H9 (cell line): ENCODE results near the gene KLHL3. TPM values are rescaled to one million over a fixed set of nuclear protein-coding genes. Genes with fewer than 3 reads are reported as not detected.

ENCODE experiments used
- DNase-seq: peaks from one replicate; pipeline ENCODE4 v3.0.0-alpha.2; 2017
- H2AFZ ChIP-seq: one replicate; pipeline ENCODE4 v1.6.1; 2013; ENCODE audit warnings: mild to moderate bottlenecking, low read length, control low read depth, moderate library complexity
- H2AK5ac ChIP-seq: 2 replicates; pipeline ENCODE4 v1.6.1; 2013; ENCODE audit warnings: low read length, control low read depth, mixed read lengths; ENCODE audit not compliant: insufficient read length
- H2BK120ac ChIP-seq: one replicate; pipeline ENCODE4 v1.6.1; 2013; ENCODE audit warnings: low read depth, mild to moderate bottlenecking, low read length, control low read depth, inconsistent platforms; ENCODE audit not compliant: poor library complexity, severe bottlenecking
- H2BK12ac ChIP-seq: 2 replicates; pipeline ENCODE4 v1.6.1; 2013; ENCODE audit warnings: low read length, control low read depth, mixed read lengths, low read depth; ENCODE audit not compliant: insufficient read length
- H2BK15ac ChIP-seq: 2 replicates; pipeline ENCODE4 v1.6.1; 2013; ENCODE audit warnings: low read depth, low read length, control low read depth
- H2BK20ac ChIP-seq: one replicate; pipeline ENCODE4 v1.6.1; 2013; ENCODE audit warnings: low read depth, mild to moderate bottlenecking, low read length, control low read depth, inconsistent platforms; ENCODE audit not compliant: poor library complexity, severe bottlenecking
- H2BK5ac ChIP-seq: 2 replicates; pipeline ENCODE4 v1.6.1; 2013; ENCODE audit warnings: low read length, control low read depth, mixed read lengths; ENCODE audit not compliant: insufficient read length
- H3K14ac ChIP-seq: 2 replicates; pipeline ENCODE4 v1.6.1; 2013; ENCODE audit warnings: low read length, control low read depth; ENCODE audit not compliant: insufficient read depth
- H3K18ac ChIP-seq: 2 replicates; pipeline ENCODE4 v1.6.1; 2013; ENCODE audit warnings: low read depth, mild to moderate bottlenecking, mixed read lengths, low read length, control low read depth; ENCODE audit not compliant: insufficient read length
- H3K23ac ChIP-seq: 2 replicates; pipeline ENCODE4 v1.6.1; 2013; ENCODE audit warnings: low read length, control low read depth, mixed read lengths, low read depth; ENCODE audit not compliant: insufficient read length
- H3K23me2 ChIP-seq: 2 replicates; pipeline ENCODE4 v1.6.1; 2013; ENCODE audit warnings: low read depth, mild to moderate bottlenecking, mixed read lengths, low read length, control low read depth; ENCODE audit not compliant: insufficient read length, poor library complexity, severe bottlenecking
- H3K27ac ChIP-seq: 2 replicates; pipeline ENCODE4 v1.5.1; 2013; ENCODE audit warnings: low read length, control low read depth, mixed read lengths, low read depth; ENCODE audit not compliant: insufficient read length
- H3K27me3 ChIP-seq: 2 replicates; pipeline ENCODE4 v1.6.1; 2013; ENCODE audit warnings: low read length, control low read depth, inconsistent platforms; ENCODE audit not compliant: insufficient read depth
- H3K4ac ChIP-seq: 2 replicates; pipeline ENCODE4 v1.6.1; 2013; ENCODE audit warnings: low read depth, mild to moderate bottlenecking, control low read depth, inconsistent platforms, low read length, moderate library complexity
- H3K4me1 ChIP-seq: 2 replicates; pipeline ENCODE4 v1.6.1; 2013; ENCODE audit warnings: low read length, control low read depth, inconsistent platforms; ENCODE audit not compliant: insufficient read depth
- H3K4me2 ChIP-seq: 2 replicates; pipeline ENCODE4 v1.6.1; 2013; ENCODE audit warnings: low read length, control low read depth, mixed read lengths; ENCODE audit not compliant: insufficient read length, insufficient read depth
- H3K56ac ChIP-seq: 2 replicates; pipeline ENCODE4 v1.6.1; 2013; ENCODE audit warnings: low read depth, mild to moderate bottlenecking, mixed read lengths, low read length, control low read depth; ENCODE audit not compliant: insufficient read length
- H3K79me1 ChIP-seq: 2 replicates; pipeline ENCODE4 v1.6.1; 2013; ENCODE audit warnings: low read depth, mild to moderate bottlenecking, moderate library complexity, low read length, control low read depth, inconsistent platforms; ENCODE audit not compliant: insufficient read depth, poor library complexity, severe bottlenecking
- H3K79me2 ChIP-seq: 2 replicates; pipeline ENCODE4 v1.6.1; 2013; ENCODE audit warnings: low read length, control low read depth, inconsistent platforms; ENCODE audit not compliant: insufficient read depth
- H3K9ac ChIP-seq: 2 replicates; pipeline ENCODE4 v1.6.1; 2013; ENCODE audit warnings: low read length, control low read depth, mixed read lengths; ENCODE audit not compliant: insufficient read length; ENCODE audit errors: extremely low read depth
- H3K9me3 ChIP-seq: one replicate; pipeline ENCODE4 v1.6.1; 2013; ENCODE audit warnings: low read depth, low read length, inconsistent platforms; ENCODE audit not compliant: control insufficient read depth
- H3T11ph ChIP-seq: one replicate; pipeline ENCODE4 v1.6.1; 2013; ENCODE audit warnings: mild to moderate bottlenecking, low read length, control low read depth, inconsistent platforms
- H4K20me1 ChIP-seq: one replicate; pipeline ENCODE4 v1.6.1; 2013; ENCODE audit not compliant: control insufficient read depth, insufficient read length, insufficient read depth
- H4K5ac ChIP-seq: 2 replicates; pipeline ENCODE4 v1.6.1; 2013; ENCODE audit warnings: low read depth, mild to moderate bottlenecking, mixed read lengths, low read length, control low read depth; ENCODE audit not compliant: insufficient read length
- H4K8ac ChIP-seq: replicated peaks from 2 replicates; pipeline ENCODE4 v1.6.1; 2013; ENCODE audit warnings: low read length, control low read depth, mixed read lengths, low read depth; ENCODE audit not compliant: insufficient read length
- H4K91ac ChIP-seq: 2 replicates; pipeline ENCODE4 v1.6.1; 2013; ENCODE audit warnings: low read depth, mild to moderate bottlenecking, moderate library complexity, mixed read lengths, low read length, control low read depth; ENCODE audit not compliant: insufficient read length
- H3K27ac Mint-ChIP-seq, 3 experiments: 2 replicates in 2 of 3; 3 replicates in 1 of 3; pipeline ENCODE4 v1.8.0; 2020 to 2021; ENCODE audit warnings: mixed read lengths in 3 of 3, mild to moderate bottlenecking in 1 of 3, moderate library complexity in 1 of 3
- H3K27me3 Mint-ChIP-seq: 2 replicates; pipeline ENCODE4 v1.8.0; 2021; ENCODE audit warnings: low read depth, mild to moderate bottlenecking, moderate library complexity, mixed read lengths
- H3K36me3 Mint-ChIP-seq, 3 experiments: 2 replicates in 2 of 3; 3 replicates in 1 of 3; pipeline ENCODE4 v1.8.0; 2020 to 2021; ENCODE audit warnings: low read depth in 3 of 3, mixed read lengths in 3 of 3; ENCODE audit not compliant: insufficient read depth in 1 of 3
- H3K4me1 Mint-ChIP-seq, 2 experiments: 2 replicates each; pipeline ENCODE4 v1.8.0; 2020; ENCODE audit warnings: mixed read lengths in 2 of 2
- H3K4me3 Mint-ChIP-seq, 2 experiments: 2 replicates in 1 of 2; 3 replicates in 1 of 2; pipeline ENCODE4 v1.8.0; 2020 to 2021; ENCODE audit warnings: mild to moderate bottlenecking in 2 of 2, mixed read lengths in 2 of 2, moderate library complexity in 1 of 2
- H3K9me3 Mint-ChIP-seq, 2 experiments: 2 replicates in 1 of 2; 3 replicates in 1 of 2; pipeline ENCODE4 v1.8.0; 2020; ENCODE audit warnings: mild to moderate bottlenecking in 2 of 2, mixed read lengths in 2 of 2, moderate library complexity in 1 of 2
- WGBS: extraction: QIAGEN DNeasy Blood & Tissue Kit; methylation state at CpG from one replicate; pipeline ENCODE4 v1.1.7; 2013; ENCODE audit warnings: missing lambda C conversion rate, low lambda C conversion rate, mixed read lengths; ENCODE audit not compliant: insufficient read length; ENCODE audit errors: extremely low coverage; 5-methylcytosine and 5-hydroxymethylcytosine counted together
- total RNA-seq: library from RNA; stranded (reverse); gene quantifications from 2 replicates; pipeline ENCODE4 v1.2.1, GENCODE V29; 2021
- TF ChIP-seq, protein P1 (sequence below): fragments of 200-600 bp; sonication (generic); conservative IDR thresholded peaks from 3 replicates; pipeline ENCODE4 v1.8.0; 2021; ENCODE audit warnings: antibody characterized with exemption, mild to moderate bottlenecking

Gene KLHL3
- total RNA-seq, 1 experiment from 2014 or later = 12.8 TPM

DNA sequence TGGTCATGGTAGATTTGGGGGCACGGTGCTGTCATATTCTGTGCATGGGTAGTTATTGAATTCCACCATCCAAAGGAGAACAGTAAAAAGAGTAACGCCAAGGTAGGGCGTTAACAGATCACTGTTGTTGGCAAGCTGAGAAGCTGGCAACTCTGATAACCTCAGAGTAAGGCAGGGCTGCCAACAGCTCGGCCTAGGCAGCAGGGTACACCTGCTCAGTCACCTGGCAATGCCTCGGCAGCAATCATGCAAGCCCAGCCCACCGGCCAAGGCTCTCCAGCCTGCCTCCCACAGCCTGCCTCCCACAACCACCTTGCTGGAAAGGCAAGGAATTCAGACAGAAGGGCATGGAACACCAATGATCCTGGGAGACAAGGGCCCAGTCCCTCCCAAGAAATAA, 63.9 kb downstream of the KLHL3 start:
- no peak for DNase-seq
- no peak overlapping the region for H3K27ac Mint-ChIP-seq
- Histone ChIP-seq H3K23ac (no peak overlapping the region), H3K27ac (no peak overlapping the region), H2AFZ (no peak overlapping the region), H3T11ph (no peak overlapping the region), H2BK15ac (no peak overlapping the region), H3K4ac (no peak overlapping the region), H3K27me3 (no peaks in the 10 kb centered on the region), H4K8ac (no peak overlapping the region), H2BK12ac (no peak overlapping the region), H2AK5ac (no peak overlapping the region), H3K56ac (no peak overlapping the region), H2BK20ac (no peak overlapping the region), H2BK120ac (no peak overlapping the region), H3K79me1 (no peaks in the 10 kb centered on the region), H3K9ac (no peak overlapping the region), H4K5ac (no peak overlapping the region), H3K9me3 (no peaks in the 10 kb centered on the region), H2BK5ac (no peak overlapping the region), H3K18ac (no peak overlapping the region), H3K23me2 (no peaks in the 10 kb centered on the region), H4K20me1 (no peaks in the 10 kb centered on the region), H4K91ac (no peak overlapping the region), H3K4me2 (no peak overlapping the region), H3K79me2 (no peaks in the 10 kb centered on the region), H3K14ac (no peak overlapping the region), H3K4me1 (no peaks in the 10 kb centered on the region)
- no peaks in the 10 kb centered on the region for H3K27me3 Mint-ChIP-seq
- no CpG with 5 or more reads among the region's 6 CpGs for whole genome bisulfite sequencing
- TF ChIP-seq, protein P1, sequence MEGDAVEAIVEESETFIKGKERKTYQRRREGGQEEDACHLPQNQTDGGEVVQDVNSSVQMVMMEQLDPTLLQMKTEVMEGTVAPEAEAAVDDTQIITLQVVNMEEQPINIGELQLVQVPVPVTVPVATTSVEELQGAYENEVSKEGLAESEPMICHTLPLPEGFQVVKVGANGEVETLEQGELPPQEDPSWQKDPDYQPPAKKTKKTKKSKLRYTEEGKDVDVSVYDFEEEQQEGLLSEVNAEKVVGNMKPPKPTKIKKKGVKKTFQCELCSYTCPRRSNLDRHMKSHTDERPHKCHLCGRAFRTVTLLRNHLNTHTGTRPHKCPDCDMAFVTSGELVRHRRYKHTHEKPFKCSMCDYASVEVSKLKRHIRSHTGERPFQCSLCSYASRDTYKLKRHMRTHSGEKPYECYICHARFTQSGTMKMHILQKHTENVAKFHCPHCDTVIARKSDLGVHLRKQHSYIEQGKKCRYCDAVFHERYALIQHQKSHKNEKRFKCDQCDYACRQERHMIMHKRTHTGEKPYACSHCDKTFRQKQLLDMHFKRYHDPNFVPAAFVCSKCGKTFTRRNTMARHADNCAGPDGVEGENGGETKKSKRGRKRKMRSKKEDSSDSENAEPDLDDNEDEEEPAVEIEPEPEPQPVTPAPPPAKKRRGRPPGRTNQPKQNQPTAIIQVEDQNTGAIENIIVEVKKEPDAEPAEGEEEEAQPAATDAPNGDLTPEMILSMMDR = no peak
- H3K4me1 Mint-ChIP-seq = no peaks in the 10 kb centered on the region
- peaks cover 0 to 3% (median 0%) of the 10 kb centered on the region in 3 experiments; a peak in 1 of 7 replicates for H3K36me3 Mint-ChIP-seq
- no peaks in the 10 kb centered on the region for H3K9me3 Mint-ChIP-seq
- H3K4me3 Mint-ChIP-seq = no peak overlapping the region
